Progenitor cell of endocrine pancreas (in vitro differentiated cells): ENCODE results near the gene TRAF7. TPM values are rescaled to one million over a fixed set of nuclear protein-coding genes. Genes with fewer than 3 reads are reported as not detected.

Experiments used
- DNase-seq: peaks from one replicate; pipeline ENCODE4 v3.0.0; 2021; ENCODE audit warnings: low spot score; ENCODE audit not compliant: unreplicated experiment
- H3K27ac Mint-ChIP-seq: 2 replicates; pipeline ENCODE4 v1.8.0; 2021; ENCODE audit warnings: mild to moderate bottlenecking, moderate library complexity, mixed read lengths
- H3K27me3 Mint-ChIP-seq: 2 replicates; pipeline ENCODE4 v1.8.0; 2021; ENCODE audit warnings: mixed read lengths
- H3K36me3 Mint-ChIP-seq: 2 replicates; pipeline ENCODE4 v1.8.0; 2022; ENCODE audit warnings: mixed read lengths; ENCODE audit not compliant: insufficient read depth
- H3K4me1 Mint-ChIP-seq: 2 replicates; pipeline ENCODE4 v1.8.0; 2021; ENCODE audit warnings: low read depth, mixed read lengths
- H3K4me3 Mint-ChIP-seq: 2 replicates; pipeline ENCODE4 v1.8.0; 2021; ENCODE audit warnings: low read depth, mild to moderate bottlenecking, moderate library complexity, mixed read lengths
- H3K9me3 Mint-ChIP-seq: 2 replicates; pipeline ENCODE4 v1.8.0; 2021; ENCODE audit warnings: low read depth, mixed read lengths
- CTCF ChIP-seq: fragments of 200-600 bp; sonication (generic); IDR thresholded peaks from one replicate; pipeline ENCODE4 v1.5.0; 2021; ENCODE audit warnings: antibody characterized with exemption, mild to moderate bottlenecking; ENCODE audit not compliant: unreplicated experiment
- total RNA-seq: library from RNA; stranded (reverse); gene quantifications from 2 replicates; pipeline ENCODE4 v1.2.1, GENCODE V29; 2021

TRAF7 gene
- total RNA-seq, 1 donor from 2014 or later, result 85.2 TPM

GRCh38 chr16:2176047-2176446 lies 20.5 kb downstream of the TRAF7 start:
- Mint-ChIP-seq H3K27ac (no peak overlapping the region), H3K36me3 (peaks cover 11% of the 10 kb centered on the region), H3K27me3 (no peaks in the 10 kb centered on the region), H3K4me1 (no peaks in the 10 kb centered on the region), H3K9me3 (no peaks in the 10 kb centered on the region), H3K4me3 (no peak overlapping the region)
- TF ChIP-seq CTCF, result no peak
- no peak for DNase-seq

GRCh38 chr16:2177101-2177500 lies 21.5 kb downstream of the TRAF7 start:
- Mint-ChIP-seq H3K9me3 (no peaks in the 10 kb centered on the region), H3K27ac (no peak overlapping the region), H3K27me3 (no peaks in the 10 kb centered on the region), H3K4me1 (no peaks in the 10 kb centered on the region), H3K36me3 (peaks cover 11% of the 10 kb centered on the region), H3K4me3 (no peak overlapping the region)
- no peak for TF ChIP-seq CTCF
- DNase-seq, result no peak

- no peak for TF ChIP-seq CTCF
- Mint-ChIP-seq H3K4me3 (no peak overlapping the region), H3K36me3 (peaks cover 13% of the 10 kb centered on the region), H3K27me3 (no peaks in the 10 kb centered on the region), H3K4me1 (no peaks in the 10 kb centered on the region), H3K9me3 (no peaks in the 10 kb centered on the region), H3K27ac (no peak overlapping the region)
- no peak for DNase-seq
These were observed 22.0 kb downstream of the TRAF7 start for GRCh38 chr16:2177561-2177960.

DNA sequence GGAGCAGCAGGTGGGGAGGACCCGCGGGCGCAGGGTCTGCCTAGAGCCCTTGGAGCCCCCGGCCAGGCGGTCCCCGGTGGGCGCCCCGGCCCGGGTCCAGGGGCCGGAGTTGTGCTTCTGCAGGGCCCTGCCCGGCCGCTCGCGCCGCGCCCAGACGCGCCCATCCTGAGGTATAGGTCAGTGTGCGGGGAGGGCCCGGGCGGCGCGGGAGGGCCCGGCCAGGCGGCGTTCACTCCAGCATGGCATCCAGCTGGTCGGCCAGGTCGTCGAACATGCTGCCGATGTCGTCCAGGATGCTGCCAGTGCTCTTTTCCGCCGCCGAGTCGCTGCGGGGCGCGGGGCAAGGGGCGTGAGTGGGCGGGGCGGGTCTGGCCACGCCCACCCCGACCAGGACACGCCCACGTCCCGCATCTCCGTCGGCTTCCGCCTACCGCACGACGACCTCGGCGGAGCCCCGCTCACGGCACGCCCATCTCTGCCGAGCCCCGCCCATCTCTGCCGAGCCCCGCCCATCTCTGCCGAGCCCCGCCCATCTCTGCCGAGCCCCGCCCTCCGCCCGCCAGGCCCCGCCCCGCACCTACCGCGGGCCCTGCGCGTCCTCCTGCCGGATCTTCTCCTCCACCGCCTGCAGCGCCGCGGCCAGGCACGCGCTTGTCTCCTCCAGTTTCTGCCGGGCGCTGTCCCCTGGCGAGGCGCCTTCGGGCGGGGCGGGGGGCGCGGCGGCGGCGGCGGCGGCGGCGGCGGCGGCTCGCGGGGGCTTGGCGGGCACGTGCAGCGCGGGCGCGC lies 22.9 kb downstream of the TRAF7 start:
- Mint-ChIP-seq H3K27me3 (no peaks in the 10 kb centered on the region), H3K27ac (no peak overlapping the region), H3K9me3 (no peaks in the 10 kb centered on the region), H3K36me3 (peaks cover 13% of the 10 kb centered on the region), H3K4me3 (no peak overlapping the region), H3K4me1 (no peaks in the 10 kb centered on the region)
- no peak for DNase-seq
- no peak for TF ChIP-seq CTCF

- no peak for DNase-seq
- H3K27me3 Mint-ChIP-seq, result no peaks in the 10 kb centered on the region
These were observed 23.5 kb downstream of the TRAF7 start for GRCh38 chr16:2179107-2179501.

More at GRCh38 chr16:2179107-2179501, 23.5 kb downstream of the TRAF7 start:
- H3K9me3 Mint-ChIP-seq, result no peaks in the 10 kb centered on the region
- H3K4me1 Mint-ChIP-seq, result no peaks in the 10 kb centered on the region
- no peak overlapping the region for H3K4me3 Mint-ChIP-seq
- H3K27ac Mint-ChIP-seq, result no peak overlapping the region
- TF ChIP-seq CTCF, result no peak
- peaks cover 10% of the 10 kb centered on the region for H3K36me3 Mint-ChIP-seq
